HG02943 (cell line): ENCODE data around the gene PCBP1.
"Not testable (repeated sequence)": the region's sequence is repeated elsewhere in the genome, so short reads cannot be mapped to it uniquely, and the experiment has no call there.

Source experiments
- ATAC-seq: cut with Tn5 transposase; IDR thresholded peaks from one replicate; pipeline ENCODE4 v1.9.1; 2021; ENCODE audit warnings: mild to moderate bottlenecking, low read depth, moderate library complexity; ENCODE audit not compliant: unreplicated experiment

The PCBP1 gene

GRCh38 chr2:70095720-70096670, 8.7 kb downstream of the PCBP1 start:
- ATAC-seq: no peak

- ATAC-seq: no peak
These were observed 10.8 kb downstream of the PCBP1 start for GRCh38 chr2:70098032-70098431.

- no peak for ATAC-seq
These were observed 12.0 kb downstream of the PCBP1 start for GRCh38 chr2:70099270-70099669.

GRCh38 chr2:70101174-70101573, 13.9 kb downstream of the PCBP1 start:
- ATAC-seq: no peak

- not testable (repeated sequence) for ATAC-seq
These were observed 14.4 kb downstream of the PCBP1 start for GRCh38 chr2:70101686-70102085.

- not testable (repeated sequence) for ATAC-seq
These were observed 15.1 kb downstream of the PCBP1 start for GRCh38 chr2:70102323-70102905.

GRCh38 chr2:70103531-70104061, 16.3 kb downstream of the PCBP1 start:
- no peak for ATAC-seq

- ATAC-seq: no peak
These were observed 17.2 kb downstream of the PCBP1 start for GRCh38 chr2:70104231-70105111.

GRCh38 chr2:70106138-70106537, 18.9 kb downstream of the PCBP1 start:
- ATAC-seq: not testable (repeated sequence)

- not testable (repeated sequence) for ATAC-seq
These were observed 23.1 kb downstream of the PCBP1 start for GRCh38 chr2:70110397-70110796.

GRCh38 chr2:70111752-70112591, 24.7 kb downstream of the PCBP1 start:
- no peak for ATAC-seq

- no peak for ATAC-seq
These were observed 26.2 kb downstream of the PCBP1 start for GRCh38 chr2:70113359-70114070.

GRCh38 chr2:70115646-70116442, 28.6 kb downstream of the PCBP1 start:
- ATAC-seq: no peak

- no peak for ATAC-seq
These were observed 29.8 kb downstream of the PCBP1 start for GRCh38 chr2:70116936-70117552.

GRCh38 chr2:70118798-70119454, 31.6 kb downstream of the PCBP1 start:
- no peak for ATAC-seq

GRCh38 chr2:70121627-70122372, 34.5 kb downstream of the PCBP1 start:
- ATAC-seq: no peak

- no peak for ATAC-seq
These were observed 35.2 kb downstream of the PCBP1 start for GRCh38 chr2:70122470-70122869.
